IMR-90 (cell line): Measurements from ENCODE around the gene GLDC. TPM values are rescaled to one million over a fixed set of nuclear protein-coding genes. Genes with fewer than 3 reads are reported as not detected.

Experiments used
- ATAC-seq: fragments of 200-7000 bp; cut with Tn5 transposase; 2 replicates; pipeline ENCODE4 v1.9.1; 2020; ENCODE audit warnings: low read depth, mild to moderate bottlenecking, moderate library complexity
- BruUV-seq: library from RNA; stranded (reverse); fragments of 400-500 nt; replicated peaks from 2 replicates; lab custom pipeline; 2021; lab: Mats Ljungman, UMichigan
- CTCF ChIA-PET: fragments of 300-600 bp; formaldehyde crosslinking; extraction: SDS; loops from one replicate; lab custom pipeline; 2021; ENCODE audit warnings: antibody characterized with exemption; lab: Yijun Ruan, JAX
- POLR2A ChIA-PET: fragments of 300-600 bp; sonication (Branson Sonifier 250); formaldehyde crosslinking; loops from one replicate; lab custom pipeline; 2022; ENCODE audit warnings: antibody characterized with exemption; ENCODE audit not compliant: unreplicated experiment; lab: Charles Lee
- DNase-seq: peaks from one replicate; pipeline ENCODE4 v3.0.0; 2013
- H2AFZ ChIP-seq: replicated peaks from 2 replicates; pipeline ENCODE3; 2013; ENCODE audit warnings: low read length, mild to moderate bottlenecking; ENCODE audit not compliant: poor library complexity
- H2AK5ac ChIP-seq: 2 replicates; pipeline ENCODE4 v1.6.1; 2013; ENCODE audit warnings: low read depth, low read length, inconsistent platforms
- H2AK9ac ChIP-seq: replicated peaks from 2 replicates; pipeline ENCODE3; 2013; ENCODE audit warnings: mild to moderate bottlenecking, low read depth, low read length, moderate library complexity; ENCODE audit not compliant: poor library complexity
- H2BK120ac ChIP-seq: 2 replicates; pipeline ENCODE4 v1.6.1; 2013; ENCODE audit warnings: low read depth, low read length, inconsistent platforms
- H2BK15ac ChIP-seq: 3 replicates; pipeline ENCODE4 v1.6.1; 2013; ENCODE audit warnings: low read depth, low read length, inconsistent platforms
- H2BK20ac ChIP-seq: 2 replicates; pipeline ENCODE4 v1.6.1; 2013; ENCODE audit warnings: low read depth, mild to moderate bottlenecking, inconsistent platforms, low read length, moderate library complexity
- H2BK5ac ChIP-seq: 2 replicates; pipeline ENCODE4 v1.6.1; 2013; ENCODE audit warnings: mild to moderate bottlenecking, low read depth, low read length, inconsistent platforms; ENCODE audit not compliant: poor library complexity, severe bottlenecking
- H3K14ac ChIP-seq: replicated peaks from 2 replicates; pipeline ENCODE4 v1.6.1; 2013; ENCODE audit warnings: low read depth, low read length, inconsistent platforms
- H3K18ac ChIP-seq: 2 replicates; pipeline ENCODE4 v1.6.1; 2013; ENCODE audit warnings: low read depth, low read length, control low read depth
- H3K23ac ChIP-seq: 2 replicates; pipeline ENCODE4 v1.6.1; 2013; ENCODE audit warnings: low read depth, low read length, inconsistent platforms
- H3K27ac ChIP-seq: 2 replicates; pipeline ENCODE4 v1.5.1; 2013; ENCODE audit warnings: mild to moderate bottlenecking, control low read depth, low read length; ENCODE audit not compliant: insufficient read depth
- H3K27me3 ChIP-seq: 2 replicates; pipeline ENCODE4 v1.6.1; 2013; ENCODE audit warnings: low read length; ENCODE audit not compliant: control insufficient read depth, insufficient read depth
- H3K36me3 ChIP-seq: 2 replicates; pipeline ENCODE4 v1.6.1; 2013; ENCODE audit warnings: low read length, mixed read lengths; ENCODE audit not compliant: control insufficient read depth, insufficient read depth
- H3K4ac ChIP-seq: 2 replicates; pipeline ENCODE4 v1.6.1; 2013; ENCODE audit warnings: low read depth, low read length, inconsistent platforms
- H3K4me1 ChIP-seq: 2 replicates; pipeline ENCODE4 v1.6.1; 2013; ENCODE audit warnings: low read length, mixed read lengths; ENCODE audit not compliant: control insufficient read depth, insufficient read depth
- H3K4me2 ChIP-seq: 2 replicates; pipeline ENCODE4 v1.6.1; 2013; ENCODE audit warnings: low read depth, mild to moderate bottlenecking, control low read depth, low read length, moderate library complexity
- H3K4me3 ChIP-seq: 2 replicates; pipeline ENCODE4 v1.5.1; 2013; ENCODE audit warnings: low read depth, mild to moderate bottlenecking, control low read depth, low read length, moderate library complexity; ENCODE audit not compliant: insufficient read depth
- H3K56ac ChIP-seq: 2 replicates; pipeline ENCODE4 v1.6.1; 2013; ENCODE audit warnings: low read length, inconsistent platforms; ENCODE audit not compliant: insufficient read depth; ENCODE audit errors: extremely low read depth
- H3K79me1 ChIP-seq, 2 experiments: 2 replicates each; pipeline ENCODE4 v1.6.1; 2013; ENCODE audit warnings: low read length in 2 of 2, inconsistent platforms in 1 of 2, low read depth in 1 of 2
- H3K9ac ChIP-seq: 2 replicates; pipeline ENCODE4 v1.6.1; 2013; ENCODE audit warnings: low read depth, low read length, control low read depth
- H3K9me1 ChIP-seq: 2 replicates; pipeline ENCODE4 v1.6.1; 2013; ENCODE audit warnings: low read length, inconsistent platforms; ENCODE audit not compliant: insufficient read depth
- H3K9me3 ChIP-seq: 2 replicates; pipeline ENCODE4 v1.6.1; 2013; ENCODE audit warnings: low read length; ENCODE audit not compliant: control insufficient read depth, insufficient read depth
- H4K20me1 ChIP-seq: 2 replicates; pipeline ENCODE4 v1.6.1; 2013; ENCODE audit warnings: low read length, inconsistent platforms; ENCODE audit not compliant: insufficient read depth
- H4K5ac ChIP-seq: 2 replicates; pipeline ENCODE4 v1.6.1; 2013; ENCODE audit warnings: mild to moderate bottlenecking, low read depth, low read length, control low read depth
- H4K8ac ChIP-seq, 2 experiments: 2 replicates each; pipeline ENCODE4 v1.6.1; 2013; ENCODE audit warnings: low read depth in 2 of 2, low read length in 2 of 2, control low read depth in 1 of 2, inconsistent platforms in 1 of 2
- H4K91ac ChIP-seq: 2 replicates; pipeline ENCODE4 v1.6.1; 2013; ENCODE audit warnings: low read depth, low read length, inconsistent platforms; ENCODE audit not compliant: insufficient read depth
- CEBPB ChIP-seq: IDR thresholded peaks from 2 replicates; pipeline ENCODE4 v1.6.1; 2012; ENCODE audit warnings: low read depth, low read length, improper control_type of control experiment
- MXI1 ChIP-seq: IDR thresholded peaks from 2 replicates; pipeline ENCODE4 v1.6.1; 2012; ENCODE audit warnings: low read depth, mild to moderate bottlenecking, low read length, moderate library complexity, borderline replicate concordance
- POLR2A ChIP-seq: IDR thresholded peaks from 2 replicates; pipeline ENCODE4 v1.6.1; 2012; ENCODE audit warnings: mild to moderate bottlenecking, low read depth, low read length
- RCOR1 ChIP-seq: IDR thresholded peaks from 2 replicates; pipeline ENCODE4 v1.6.1; 2012; ENCODE audit warnings: mild to moderate bottlenecking, low read length, improper control_type of control experiment; ENCODE audit not compliant: insufficient replicate concordance
- USF2 ChIP-seq: fragments of 150-350 bp; IDR thresholded peaks from 2 replicates; pipeline ENCODE4 v1.6.1; 2017; ENCODE audit warnings: mild to moderate bottlenecking, antibody characterized with exemption, low read length, low read depth
- WGBS, 2 experiments: methylation state at CpG; one replicate each; pipeline versions ENCODE4 v1.1.5 to v1.1.7; 2013; ENCODE audit warnings: missing lambda C conversion rate in 2 of 2; ENCODE audit not compliant: insufficient read length in 1 of 2; ENCODE audit errors: extremely low coverage in 2 of 2; 5-methylcytosine and 5-hydroxymethylcytosine counted together
- dilution Hi-C: fragments of 300-500 bp; cut with HindIII; formaldehyde crosslinking; loops from one replicate; pipeline ENCODE4 v1.14.3; 2018; ENCODE audit warnings: low sequenced_read_pairs; ENCODE audit not compliant: unreplicated experiment
- in situ Hi-C: fragments of 300-500 bp; cut with MboI; formaldehyde crosslinking; loops from 3 replicates; pipeline ENCODE4 v1.14.3; 2019; ENCODE audit warnings: low sequenced_read_pairs, inconsistent platforms, mixed read lengths
- intact Hi-C: fragments of 100-400 bp; cut with micrococcal nuclease; formaldehyde crosslinking; loops from 2 replicates; pipeline ENCODE4 v1.10.0; 2022
- polyA plus RNA-seq, 3 experiments: library from polyadenylated mRNA; depleted of rRNA; stranded (reverse); fragments of >200 nt; gene quantifications; 2 replicates each; pipeline ENCODE4 v1.2.3, GENCODE V29; 2012; ENCODE audit warnings: low replicate concordance in 1 of 3
- total RNA-seq: library from RNA; depleted of rRNA; stranded (reverse); fragments of >200 nt; gene quantifications from 2 replicates; pipeline ENCODE4 v1.2.3, GENCODE V29; 2012

Gene GLDC
- total and polyA plus RNA-seq, 2 of the 4 experiments (the other 2 are of a cell fraction): 0.36 to 0.50 TPM

GRCh38 chr9:6565312-6565711, 80.2 kb downstream of the GLDC start:
- Histone ChIP-seq H2BK120ac (peak overlapping the region; percentile 94), H3K4ac (peak overlapping the region; percentile 71), H3K18ac (peak overlapping the region; percentile 49), H4K20me1 (no peaks in the 10 kb centered on the region), H3K9me3 (no peaks in the 10 kb centered on the region), H4K8ac (peak overlapping the region; percentile 59 to 81), H4K5ac (peak overlapping the region; percentile 39; the same call in 1 of the 2 replicates), H3K4me1 (peaks cover 12% of the 10 kb centered on the region), H3K23ac (peak overlapping the region; percentile 13; the same call in 1 of the 2 replicates), H3K79me1 (peaks cover 0 to 8% of the 10 kb centered on the region in 2 experiments; a peak in 1 of 4 replicates), H2AFZ (peak overlapping the region; percentile 68), H3K36me3 (no peaks in the 10 kb centered on the region), H4K91ac (peak overlapping the region; percentile 73), H2AK9ac (peak overlapping the region; percentile 81), H2AK5ac (peak overlapping the region; percentile 96), H3K14ac (peak overlapping the region; percentile 68), H3K9me1 (no peaks in the 10 kb centered on the region), H3K9ac (no peak overlapping the region), H2BK20ac (peak overlapping the region; percentile 91), H2BK5ac (peak overlapping the region; percentile 78), H3K4me3 (no peak overlapping the region), H2BK15ac (peak overlapping the region; percentile 88; the same call in 2 of the 3 replicates), H3K27ac (peak overlapping the region; percentile 4), H3K27me3 (no peaks in the 10 kb centered on the region), H3K56ac (peak overlapping the region; percentile 32; the same call in 1 of the 2 replicates), H3K4me2 (no peak overlapping the region)
- in situ Hi-C loops (loop anchor here (5.0 kb wide), 1 partner anchor 213 kb away; no protein-coding TSS in a partner anchor), dilution Hi-C loops (no loop called here), intact Hi-C loops (loop anchor here (5.0 kb wide), 1 partner anchor 508 kb away; no protein-coding TSS in a partner anchor)
- BruUV-seq: no TSS peak
- TF ChIP-seq USF2 (peak; percentile 60), MXI1 (no peak), CEBPB (no peak), POLR2A (no peak), RCOR1 (no peak)
- ATAC-seq (no peak), DNase-seq (no peak)
- POLR2A ChIA-PET: no interaction called here
- WGBS, 2 experiments: 80% methylated on average over 1 of the region's 8 CpGs; no CpG with 5 or more reads in 1 of the 2 experiments
- CTCF ChIA-PET: no interaction called here
